Nephron progenitor cell (in vitro differentiated cells): ENCODE results near the gene ZMAT1.
"Not testable (repeated sequence)": the region's sequence is repeated elsewhere in the genome, so short reads cannot be mapped to it uniquely, and the experiment has no call there.

Experiments used
- DNase-seq: peaks from one replicate; pipeline ENCODE4 v3.0.0; 2021
- H3K27ac Mint-ChIP-seq: 2 replicates; pipeline ENCODE4 v1.8.0; 2021; ENCODE audit warnings: mild to moderate bottlenecking, moderate library complexity, mixed read lengths
- H3K27me3 Mint-ChIP-seq: 2 replicates; pipeline ENCODE4 v1.8.0; 2021; ENCODE audit warnings: mild to moderate bottlenecking, low read depth, mixed read lengths; ENCODE audit not compliant: poor library complexity
- H3K36me3 Mint-ChIP-seq: 2 replicates; pipeline ENCODE4 v1.8.0; 2021; ENCODE audit warnings: low read depth, mixed read lengths
- H3K4me1 Mint-ChIP-seq: 2 replicates; pipeline ENCODE4 v1.8.0; 2021; ENCODE audit warnings: mixed read lengths
- H3K4me3 Mint-ChIP-seq: 2 replicates; pipeline ENCODE4 v1.8.0; 2021; ENCODE audit warnings: mild to moderate bottlenecking, moderate library complexity, mixed read lengths
- H3K9me3 Mint-ChIP-seq: 2 replicates; pipeline ENCODE4 v1.8.0; 2021; ENCODE audit warnings: mild to moderate bottlenecking, moderate library complexity, mixed read lengths
- TF ChIP-seq, protein P1 (sequence below): fragments of 200-600 bp; sonication (generic); IDR thresholded peaks from 2 replicates; pipeline ENCODE4 v1.5.0; 2021; ENCODE audit warnings: antibody characterized with exemption

The ZMAT1 gene

DNA sequence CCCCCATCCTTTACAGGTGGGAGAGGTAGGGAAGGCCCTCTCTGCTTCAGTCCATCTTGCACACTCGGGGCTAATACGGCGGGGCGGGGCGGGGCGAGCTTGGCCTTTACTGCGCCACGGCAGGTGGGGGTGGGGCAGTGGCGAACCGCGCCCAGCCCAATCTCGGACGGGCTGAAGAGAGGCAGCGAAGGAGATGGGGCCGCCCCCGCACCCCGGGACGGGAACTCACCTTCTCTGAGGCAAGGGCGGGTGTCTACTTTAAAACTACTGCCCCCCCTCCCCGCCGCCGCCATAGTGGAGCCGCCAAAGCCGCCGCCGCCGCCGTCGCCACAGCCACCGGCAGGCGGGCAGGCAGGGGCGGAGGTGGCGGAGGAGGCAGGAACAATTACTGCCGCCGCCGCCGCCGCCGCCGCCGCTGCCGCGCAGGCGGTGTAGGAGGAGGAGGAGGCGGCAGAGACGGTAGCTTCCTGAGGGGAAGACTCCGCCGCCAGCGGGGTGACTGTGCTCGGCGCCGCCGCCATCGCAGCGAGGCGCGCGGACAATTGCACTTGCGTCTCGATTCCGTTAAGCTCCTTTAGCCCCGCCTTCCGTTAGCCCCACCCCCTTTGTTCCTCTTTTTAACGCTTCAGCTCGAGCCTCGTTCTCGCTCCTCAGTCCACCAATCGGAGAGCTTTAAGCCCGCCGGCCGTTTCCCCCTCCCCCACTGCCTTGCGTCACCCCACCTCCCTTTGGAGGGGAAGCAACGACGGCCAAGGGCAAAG, at the start of gene ZMAT1:
Gene ZMAT1, minus strand, starts transcription at position 540 of the 761 bp plus-strand sequence. Its CDS starts 19 bp downstream, at position 521.
- H3K4me1 Mint-ChIP-seq = peaks cover 7% of the 10 kb centered on the region
- peak within 1 kb of the TSS; percentile 64 for H3K27ac Mint-ChIP-seq
- H3K27me3 Mint-ChIP-seq = no peaks in the 10 kb centered on the region
- peak within 1 kb of the TSS; percentile 87 for H3K4me3 Mint-ChIP-seq
- peak; percentile 84 for DNase-seq
- peaks cover 5% of the 10 kb centered on the region for H3K36me3 Mint-ChIP-seq
- peaks cover 35% of the 10 kb centered on the region for H3K9me3 Mint-ChIP-seq
- TF ChIP-seq, protein P1, sequence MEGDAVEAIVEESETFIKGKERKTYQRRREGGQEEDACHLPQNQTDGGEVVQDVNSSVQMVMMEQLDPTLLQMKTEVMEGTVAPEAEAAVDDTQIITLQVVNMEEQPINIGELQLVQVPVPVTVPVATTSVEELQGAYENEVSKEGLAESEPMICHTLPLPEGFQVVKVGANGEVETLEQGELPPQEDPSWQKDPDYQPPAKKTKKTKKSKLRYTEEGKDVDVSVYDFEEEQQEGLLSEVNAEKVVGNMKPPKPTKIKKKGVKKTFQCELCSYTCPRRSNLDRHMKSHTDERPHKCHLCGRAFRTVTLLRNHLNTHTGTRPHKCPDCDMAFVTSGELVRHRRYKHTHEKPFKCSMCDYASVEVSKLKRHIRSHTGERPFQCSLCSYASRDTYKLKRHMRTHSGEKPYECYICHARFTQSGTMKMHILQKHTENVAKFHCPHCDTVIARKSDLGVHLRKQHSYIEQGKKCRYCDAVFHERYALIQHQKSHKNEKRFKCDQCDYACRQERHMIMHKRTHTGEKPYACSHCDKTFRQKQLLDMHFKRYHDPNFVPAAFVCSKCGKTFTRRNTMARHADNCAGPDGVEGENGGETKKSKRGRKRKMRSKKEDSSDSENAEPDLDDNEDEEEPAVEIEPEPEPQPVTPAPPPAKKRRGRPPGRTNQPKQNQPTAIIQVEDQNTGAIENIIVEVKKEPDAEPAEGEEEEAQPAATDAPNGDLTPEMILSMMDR = no peak

DNA sequence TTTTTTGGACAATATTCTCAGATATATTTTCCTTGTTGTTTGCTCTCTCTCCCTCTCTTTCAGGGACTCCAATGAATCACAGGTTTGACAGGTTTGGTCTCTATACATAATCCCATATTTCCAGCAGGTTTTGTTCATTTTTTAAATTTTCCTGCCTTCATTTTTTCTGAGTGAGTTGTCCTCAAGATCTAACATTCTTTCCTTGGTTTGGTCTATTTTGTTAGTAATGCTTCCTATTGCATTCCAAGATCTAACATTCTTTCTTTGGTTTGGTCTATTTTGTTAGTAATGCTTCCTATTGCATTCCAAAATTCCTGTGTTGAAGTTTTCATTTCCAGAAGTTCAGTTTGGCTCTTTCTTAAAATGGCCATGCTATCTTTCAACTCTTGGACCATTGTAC, 45.3 kb upstream of the ZMAT1 start:
- Mint-ChIP-seq H3K9me3 (peaks cover 53% of the 10 kb centered on the region), H3K36me3 (no peaks in the 10 kb centered on the region), H3K27me3 (peaks cover 9% of the 10 kb centered on the region)

DNA sequence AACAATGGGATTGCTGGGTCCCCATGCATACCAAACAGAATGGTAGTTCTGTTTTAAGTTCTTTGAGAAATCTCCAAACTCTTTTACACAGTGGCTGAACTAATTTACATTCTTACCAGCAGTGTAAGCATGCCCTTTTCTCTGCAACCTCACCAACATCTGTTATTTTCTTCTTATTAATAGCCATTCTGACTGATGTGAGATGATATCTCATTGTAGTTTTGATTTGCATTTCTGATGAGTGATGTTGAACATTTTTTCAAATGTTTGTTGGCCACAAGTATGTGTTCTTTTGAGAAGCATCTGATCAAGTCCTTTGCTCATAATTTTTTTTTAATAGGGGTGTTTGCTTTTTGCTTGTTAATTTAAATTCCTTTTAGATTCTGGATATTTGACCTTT, 41.2 kb upstream of the ZMAT1 start:
- Mint-ChIP-seq H3K4me3 (no peak overlapping the region), H3K27me3 (peaks cover 6% of the 10 kb centered on the region), H3K27ac (no peak overlapping the region), H3K36me3 (no peaks in the 10 kb centered on the region), H3K4me1 (no peaks in the 10 kb centered on the region), H3K9me3 (peaks cover 51% of the 10 kb centered on the region)
- DNase-seq = no peak
- TF ChIP-seq, protein P1 = no peak

More for the DNA sequence above, 45.3 kb upstream of the ZMAT1 start:
- H3K27ac Mint-ChIP-seq = no peak overlapping the region
- DNase-seq = no peak
- no peaks in the 10 kb centered on the region for H3K4me1 Mint-ChIP-seq
- no peak overlapping the region for H3K4me3 Mint-ChIP-seq
- TF ChIP-seq, protein P1 = no peak

DNA sequence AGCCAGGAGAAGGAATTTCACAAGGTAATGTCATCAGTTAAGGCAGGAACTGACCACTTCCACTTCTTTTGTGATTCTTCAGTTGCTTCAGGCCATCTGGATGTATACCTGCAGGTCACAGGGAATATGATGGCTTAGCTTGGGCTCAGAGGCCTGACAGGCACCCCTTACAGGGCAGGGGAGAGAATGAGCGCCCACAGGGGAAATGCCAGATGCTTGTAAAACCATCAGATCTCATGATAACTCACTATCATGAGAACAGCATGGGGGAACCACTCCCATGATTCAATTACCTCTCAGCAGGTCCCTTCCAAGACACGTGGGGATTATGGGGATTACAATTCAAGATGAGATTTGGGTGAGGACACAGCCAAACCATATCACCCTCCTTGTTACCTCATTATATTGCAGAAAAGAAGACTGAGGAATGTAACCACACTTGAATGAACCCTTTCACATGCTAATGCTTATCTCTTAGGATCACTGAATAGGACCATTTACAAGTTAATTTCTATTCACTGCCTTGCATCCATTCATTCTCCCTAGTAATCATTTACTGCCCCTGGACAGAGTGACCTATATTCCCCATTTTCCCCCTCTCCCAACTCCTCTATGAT, 33.2 kb upstream of the ZMAT1 start:
- not testable (repeated sequence) for H3K36me3 Mint-ChIP-seq, DNase-seq, H3K4me3 Mint-ChIP-seq, H3K27me3 Mint-ChIP-seq, H3K27ac Mint-ChIP-seq, H3K4me1 Mint-ChIP-seq
- H3K9me3 Mint-ChIP-seq = peaks cover 23% of the 10 kb centered on the region

DNA sequence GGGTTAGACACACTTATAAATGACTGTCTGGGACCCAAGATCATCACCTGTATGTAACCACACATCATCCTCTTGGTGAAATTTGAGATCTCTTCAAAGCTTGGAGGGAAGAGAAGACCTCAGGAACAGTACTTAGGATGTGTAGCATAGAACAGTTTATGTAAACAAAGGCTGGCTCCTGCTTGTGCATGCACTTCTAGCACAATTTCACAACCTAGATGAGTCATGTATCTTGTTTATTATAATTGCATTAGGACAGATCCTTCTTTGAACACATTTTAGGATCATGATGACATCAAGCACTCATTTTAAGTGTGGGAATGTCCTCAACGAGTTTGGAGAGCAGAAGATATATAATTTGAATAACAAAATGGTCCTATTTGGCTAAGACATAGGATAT, 26.3 kb upstream of the ZMAT1 start:
- H3K4me1 Mint-ChIP-seq = no peaks in the 10 kb centered on the region
- H3K27ac Mint-ChIP-seq = no peak overlapping the region
- peaks cover 25% of the 10 kb centered on the region for H3K9me3 Mint-ChIP-seq
- DNase-seq = no peak
- peaks cover under 1% of the 10 kb centered on the region for H3K27me3 Mint-ChIP-seq
- no peak overlapping the region for H3K4me3 Mint-ChIP-seq
- TF ChIP-seq, protein P1 = no peak
- no peaks in the 10 kb centered on the region for H3K36me3 Mint-ChIP-seq

DNA sequence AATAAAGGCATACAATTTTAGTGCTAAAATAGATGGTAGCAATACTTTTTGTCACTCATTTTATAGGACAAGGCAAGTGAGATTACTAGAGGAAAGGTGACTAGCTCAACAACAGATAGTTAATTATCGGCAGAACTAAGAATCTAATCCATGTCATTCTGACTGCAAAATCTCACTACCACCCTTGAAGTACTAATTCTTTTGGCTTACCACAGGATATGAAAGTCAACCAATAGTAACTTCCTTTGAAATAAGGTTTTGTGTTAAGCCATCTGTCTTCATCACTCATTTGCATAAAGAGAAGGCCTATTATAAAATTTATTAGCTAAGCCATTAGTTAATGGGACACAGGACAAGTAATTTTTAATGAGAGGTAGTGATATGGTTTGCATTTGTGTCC, 25.3 kb upstream of the ZMAT1 start:
- Mint-ChIP-seq H3K27me3 (peaks cover 3% of the 10 kb centered on the region), H3K4me3 (no peak overlapping the region), H3K36me3 (no peaks in the 10 kb centered on the region), H3K27ac (no peak overlapping the region), H3K4me1 (no peaks in the 10 kb centered on the region), H3K9me3 (peaks cover 33% of the 10 kb centered on the region)
- TF ChIP-seq, protein P1 = no peak
- no peak for DNase-seq
